ENCODE measurements around the gene WDR7. TPM values are rescaled to one million over a fixed set of nuclear protein-coding genes. Genes with fewer than 3 reads are reported as not detected.

Gene WDR7
- polyA plus RNA-seq, 1 donor from 2014 or later, result 16.2 TPM

DNA sequence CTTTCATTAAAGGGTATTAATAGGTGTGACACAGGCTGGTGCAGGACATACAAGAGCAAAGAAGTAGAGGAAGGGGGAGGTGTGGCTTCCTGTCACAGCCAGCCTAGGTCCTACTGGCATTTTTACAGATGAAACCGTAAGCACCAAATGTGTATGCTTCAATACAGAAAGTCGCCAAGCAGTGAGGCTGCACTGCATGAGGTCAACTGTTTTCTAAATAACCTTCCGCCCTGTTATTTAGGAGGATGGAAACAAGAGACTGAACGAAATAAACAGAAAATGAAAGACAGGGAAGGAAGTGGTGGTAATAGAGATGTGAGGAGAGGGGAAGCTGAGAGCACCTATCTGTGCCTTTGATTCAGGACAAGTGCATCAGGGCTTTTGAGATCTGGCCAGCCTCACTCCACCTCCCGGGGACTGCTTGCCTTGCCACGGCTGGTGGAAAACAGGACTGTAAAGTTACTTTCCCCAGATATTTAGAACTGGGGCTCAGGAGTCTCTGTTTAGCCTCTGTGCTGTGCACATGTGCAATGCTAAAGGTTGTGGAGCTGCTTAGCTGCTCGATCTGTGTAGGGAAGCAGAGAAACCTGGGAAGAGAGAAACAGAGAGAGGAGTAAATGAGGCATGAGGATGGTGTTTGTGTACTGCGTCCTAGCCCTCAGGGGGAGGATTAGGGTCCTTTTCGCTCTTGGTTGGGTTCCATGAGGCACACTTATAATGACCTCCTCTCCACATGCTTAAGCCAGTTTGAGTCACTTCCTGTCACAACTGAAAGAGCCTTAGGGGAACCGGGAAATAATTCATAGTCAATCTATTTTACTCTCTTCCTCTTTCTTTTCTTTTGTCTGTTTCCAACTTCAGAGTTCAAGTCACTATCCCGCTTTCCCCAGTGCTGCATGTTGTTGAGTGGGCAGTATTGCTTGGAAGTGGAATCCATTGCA lies 433.4 kb downstream of the WDR7 start:
- peaks cover 0 to 18% (median 14%) of the 10 kb centered on the region in 3 donors for H3K4me1 Mint-ChIP-seq
- peaks cover 6 to 25% (median 16%) of the 10 kb centered on the region in 3 donors for H3K9me3 Mint-ChIP-seq
- H3K4me3 Mint-ChIP-seq, result peak overlapping the region in 3 of 4 donors; percentile 3 to 50 (median 6)
- H3K36me3 Mint-ChIP-seq, result no peaks in the 10 kb centered on the region
- peak overlapping the region in 1 of 3 donors; percentile 48 for H3K27ac Mint-ChIP-seq
- H3K27me3 Mint-ChIP-seq, result peaks cover 65% of the 10 kb centered on the region

GRCh38 chr18:57085371-57085770 lies 434.2 kb downstream of the WDR7 start:
- Mint-ChIP-seq H3K4me3 (no peak overlapping the region), H3K9me3 (peaks cover 6 to 23% (median 14%) of the 10 kb centered on the region in 3 donors), H3K27ac (no peak overlapping the region), H3K36me3 (no peaks in the 10 kb centered on the region), H3K4me1 (peaks cover 0 to 18% (median 14%) of the 10 kb centered on the region in 3 donors), H3K27me3 (peaks cover 70% of the 10 kb centered on the region)

GRCh38 chr18:57086163-57086562 lies 435.0 kb downstream of the WDR7 start:
- Mint-ChIP-seq H3K4me3 (no peak overlapping the region), H3K36me3 (no peaks in the 10 kb centered on the region), H3K27ac (no peak overlapping the region), H3K27me3 (peaks cover 66% of the 10 kb centered on the region), H3K9me3 (peaks cover 5 to 20% (median 11%) of the 10 kb centered on the region in 3 donors), H3K4me1 (peaks cover 0 to 18% (median 14%) of the 10 kb centered on the region in 3 donors)

Other genes starting within 250 kb of the WDR7 start
- 56.2 TPM for gene TXNL1, start 12.8 kb upstream of the WDR7 start, polyA plus RNA-seq